Testis (tissue), 2 donors: ENCODE measurements around the gene CC2D1A.

Experiments
- POLR2A ChIP-seq: fragments of 450-650 bp; IDR thresholded peaks from one replicate; pipeline ENCODE4 v1.6.1; 2017; ENCODE audit warnings: antibody characterized with exemption, mild to moderate bottlenecking, moderate library complexity
- TF ChIP-seq, protein P1 (sequence below), 3 experiments: fragments of 450-650 bp in 2 of 3; fragments of 200-600 bp in 1 of 3; sonication (generic) in 1 of 3; IDR thresholded peaks; one replicate each; pipeline ENCODE4 v1.5.1; 2016 to 2019; ENCODE audit warnings: antibody characterized with exemption in 3 of 3, mild to moderate bottlenecking in 2 of 3, moderate library complexity in 1 of 3

DNA sequence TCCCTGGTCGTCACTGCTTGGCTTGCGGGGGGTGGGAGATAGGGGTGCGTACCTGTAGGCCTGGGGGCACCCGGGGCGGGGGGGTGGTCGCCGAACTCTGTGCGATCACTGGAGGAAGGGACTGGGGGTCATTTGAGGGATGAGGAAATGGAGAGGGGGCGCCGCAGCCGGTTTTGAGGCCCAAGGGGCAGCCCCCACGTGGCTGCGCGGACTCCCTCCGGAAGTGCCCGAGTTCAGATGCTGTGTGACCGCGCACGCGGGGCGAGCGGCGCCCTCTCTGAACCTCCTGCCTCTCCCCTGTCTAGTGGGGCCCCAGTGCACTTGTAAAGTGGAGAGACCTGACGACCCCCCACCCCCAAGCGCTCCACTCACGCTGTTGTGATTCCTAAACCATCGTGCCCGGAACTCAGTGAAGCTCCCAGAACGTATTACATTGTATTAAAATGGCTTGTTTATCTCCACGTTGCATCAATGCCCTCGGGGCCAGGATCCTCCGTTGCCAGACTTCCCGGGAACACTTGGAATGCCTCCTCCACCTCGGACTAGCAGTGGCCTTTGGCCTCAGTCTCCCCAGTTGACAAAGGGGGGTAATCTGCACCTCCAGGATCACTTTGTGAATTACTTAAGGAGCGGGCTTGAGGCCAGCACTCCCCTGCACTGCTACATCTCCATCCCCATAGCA is 32.0 kb upstream of the CC2D1A start:
- no peak for TF ChIP-seq POLR2A
- TF ChIP-seq, protein P1, sequence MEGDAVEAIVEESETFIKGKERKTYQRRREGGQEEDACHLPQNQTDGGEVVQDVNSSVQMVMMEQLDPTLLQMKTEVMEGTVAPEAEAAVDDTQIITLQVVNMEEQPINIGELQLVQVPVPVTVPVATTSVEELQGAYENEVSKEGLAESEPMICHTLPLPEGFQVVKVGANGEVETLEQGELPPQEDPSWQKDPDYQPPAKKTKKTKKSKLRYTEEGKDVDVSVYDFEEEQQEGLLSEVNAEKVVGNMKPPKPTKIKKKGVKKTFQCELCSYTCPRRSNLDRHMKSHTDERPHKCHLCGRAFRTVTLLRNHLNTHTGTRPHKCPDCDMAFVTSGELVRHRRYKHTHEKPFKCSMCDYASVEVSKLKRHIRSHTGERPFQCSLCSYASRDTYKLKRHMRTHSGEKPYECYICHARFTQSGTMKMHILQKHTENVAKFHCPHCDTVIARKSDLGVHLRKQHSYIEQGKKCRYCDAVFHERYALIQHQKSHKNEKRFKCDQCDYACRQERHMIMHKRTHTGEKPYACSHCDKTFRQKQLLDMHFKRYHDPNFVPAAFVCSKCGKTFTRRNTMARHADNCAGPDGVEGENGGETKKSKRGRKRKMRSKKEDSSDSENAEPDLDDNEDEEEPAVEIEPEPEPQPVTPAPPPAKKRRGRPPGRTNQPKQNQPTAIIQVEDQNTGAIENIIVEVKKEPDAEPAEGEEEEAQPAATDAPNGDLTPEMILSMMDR (IDR thresholded peaks at IDR 0.05): no peak
